UCSD-AML1 (cell line): ENCODE data around the gene SAG.

ENCODE experiments used
- DNase-seq: peaks from one replicate; lab custom pipeline; 2025; ENCODE audit not compliant: unreplicated experiment; lab: John Stamatoyannopoulos, UW

SAG gene

DNA sequence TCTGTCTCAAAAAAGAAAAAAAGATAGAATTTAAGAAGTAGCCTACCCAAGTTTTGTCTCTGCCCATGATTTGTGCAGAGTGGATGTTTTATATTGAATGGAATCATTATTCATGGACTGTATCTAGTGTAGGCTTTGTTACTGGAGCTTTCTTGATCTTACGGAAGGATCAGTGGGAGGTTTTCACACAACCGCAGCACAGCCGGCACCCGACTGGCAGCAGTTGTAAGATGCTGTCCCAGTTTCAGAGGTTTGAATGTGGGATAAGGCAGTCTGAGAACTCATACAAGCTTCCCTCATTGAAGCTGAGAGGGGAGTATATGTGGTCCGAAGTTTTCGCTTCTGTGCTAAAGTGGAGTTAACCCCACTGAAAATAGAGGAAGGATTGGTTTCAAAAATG, 19.7 kb upstream of the SAG start:
- DNase-seq = no peak

DNA sequence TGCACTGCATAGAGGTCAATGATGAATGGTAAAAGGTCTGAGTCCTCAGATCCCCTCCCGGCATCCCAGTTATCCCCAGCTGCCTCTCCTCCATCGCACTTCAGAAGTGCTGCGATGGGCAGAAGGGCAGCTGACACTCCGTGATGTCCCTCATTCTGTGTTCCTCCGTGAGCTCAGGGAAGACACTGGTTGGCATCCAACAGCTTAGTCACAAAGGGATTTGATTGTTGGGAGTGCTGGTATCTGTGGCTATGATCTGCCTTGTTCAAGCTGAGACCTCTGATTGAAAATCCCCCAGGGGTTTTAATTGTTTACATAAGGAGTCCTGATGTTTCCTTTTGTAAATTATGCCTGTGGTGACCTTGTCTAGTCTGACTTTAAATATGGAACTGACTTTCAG, 19.0 kb upstream of the SAG start:
- no peak for DNase-seq

DNA sequence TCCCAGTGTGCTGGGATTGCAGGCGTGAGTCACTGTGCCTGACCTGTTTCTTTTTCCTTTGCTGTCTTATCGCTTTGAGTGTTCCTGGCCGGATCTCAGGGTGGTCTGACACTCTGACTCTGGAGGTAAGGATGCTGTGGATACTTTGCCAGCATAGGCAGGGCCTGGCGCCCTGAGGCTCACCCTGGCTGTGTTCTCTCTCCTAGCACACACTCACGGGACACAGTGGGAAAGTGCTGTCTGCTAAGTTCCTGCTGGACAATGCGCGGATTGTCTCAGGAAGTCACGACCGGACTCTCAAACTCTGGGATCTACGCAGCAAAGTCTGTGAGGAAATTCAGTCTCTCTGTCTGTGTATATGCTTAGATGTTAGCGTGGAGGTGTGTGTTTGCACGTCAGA, 18.0 kb upstream of the SAG start:
- DNase-seq = no peak

DNA sequence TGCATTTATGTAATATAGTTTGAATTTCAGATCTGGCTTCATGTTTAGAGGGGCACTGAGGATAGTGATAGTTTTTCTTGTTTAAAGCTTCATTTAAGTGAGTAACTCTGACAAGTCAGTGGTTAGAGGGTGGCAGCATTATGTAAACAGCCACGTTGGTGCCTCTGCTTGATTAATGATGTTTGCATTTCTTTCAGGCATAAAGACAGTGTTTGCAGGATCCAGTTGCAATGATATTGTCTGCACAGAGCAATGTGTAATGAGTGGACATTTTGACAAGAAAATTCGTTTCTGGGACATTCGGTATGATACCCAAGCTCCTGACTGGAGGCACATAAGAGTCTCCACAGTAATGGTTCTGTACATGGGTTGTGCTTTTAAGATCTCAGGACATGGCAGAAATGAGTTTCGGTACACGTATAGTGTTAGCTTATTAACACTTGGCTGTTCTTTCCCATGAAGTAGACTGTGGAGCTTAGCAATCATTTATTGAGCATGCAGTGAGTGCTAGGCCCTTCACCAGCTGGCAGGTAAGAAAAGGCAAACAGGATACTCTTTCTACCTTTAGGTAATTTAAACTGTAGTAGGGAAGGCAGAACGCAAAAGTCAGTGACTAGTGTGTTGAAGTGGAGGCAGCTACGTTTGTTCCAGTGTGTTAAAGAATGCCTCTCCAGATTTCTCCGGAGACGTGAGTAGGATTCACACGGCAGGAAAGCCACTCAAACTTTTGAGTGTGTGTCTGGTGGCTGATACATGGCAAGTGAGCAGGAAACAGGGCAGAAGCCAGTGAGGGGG, 17.4 kb upstream of the SAG start:
- no peak for DNase-seq

DNA sequence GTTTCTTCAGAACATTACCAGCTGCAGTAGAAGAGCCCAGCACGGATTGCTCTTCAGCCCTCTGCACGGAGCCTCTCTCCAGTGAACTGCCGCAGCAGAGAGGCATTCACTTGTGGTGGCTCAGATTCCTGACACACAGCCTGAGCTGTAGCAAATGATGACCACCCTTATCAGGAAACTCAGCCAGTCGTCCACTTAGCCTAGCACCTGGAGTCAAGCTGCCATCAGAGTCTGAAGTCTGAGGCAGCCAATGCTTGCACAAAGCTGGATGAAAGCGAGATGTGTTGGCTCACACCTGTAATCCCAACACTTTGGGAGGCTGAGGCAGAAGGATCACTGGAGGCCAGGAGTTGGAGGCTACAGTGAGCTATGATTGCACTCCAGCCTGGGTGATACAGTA, 11.7 kb upstream of the SAG start:
- no peak for DNase-seq

DNA sequence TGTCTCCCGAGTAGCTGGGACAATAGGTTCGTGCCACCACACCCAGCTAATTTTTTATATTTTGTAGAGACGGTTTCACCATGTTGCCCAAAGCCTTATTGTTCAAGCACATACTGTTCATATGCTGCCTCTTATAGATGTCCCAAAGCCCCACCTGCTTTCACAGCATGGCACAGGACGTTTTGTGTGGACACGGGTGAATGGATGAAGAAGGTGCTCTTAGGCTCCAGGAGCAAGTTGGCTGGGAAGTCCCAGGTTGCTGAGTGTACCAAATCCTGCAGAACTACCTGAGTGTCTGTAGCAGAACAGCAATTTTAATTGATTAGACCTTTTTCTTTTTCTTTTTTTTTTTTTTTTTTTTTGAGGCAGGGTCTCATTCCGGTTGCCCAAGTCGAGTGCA, 10.5 kb upstream of the SAG start:
- DNase-seq = no peak

DNA sequence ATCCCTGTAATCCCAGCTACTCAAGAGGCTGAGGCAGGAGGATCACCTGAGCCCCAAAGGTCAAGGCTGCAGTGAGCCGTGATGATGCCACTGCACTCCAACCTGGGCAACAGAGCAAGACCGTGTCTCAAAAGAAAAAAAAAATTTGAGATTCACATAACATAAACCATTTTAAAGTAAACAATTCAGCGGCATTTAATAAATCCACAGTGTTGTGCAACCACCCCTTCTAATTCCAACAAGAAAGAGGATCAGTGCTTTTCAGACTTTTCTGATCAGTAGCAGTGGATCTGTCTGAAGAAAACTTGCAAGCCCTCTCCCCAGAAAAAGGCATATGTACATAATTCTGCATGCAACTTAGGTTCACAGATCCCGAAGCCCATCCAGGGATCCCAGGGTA, 7.2 kb upstream of the SAG start:
- DNase-seq = no peak

DNA sequence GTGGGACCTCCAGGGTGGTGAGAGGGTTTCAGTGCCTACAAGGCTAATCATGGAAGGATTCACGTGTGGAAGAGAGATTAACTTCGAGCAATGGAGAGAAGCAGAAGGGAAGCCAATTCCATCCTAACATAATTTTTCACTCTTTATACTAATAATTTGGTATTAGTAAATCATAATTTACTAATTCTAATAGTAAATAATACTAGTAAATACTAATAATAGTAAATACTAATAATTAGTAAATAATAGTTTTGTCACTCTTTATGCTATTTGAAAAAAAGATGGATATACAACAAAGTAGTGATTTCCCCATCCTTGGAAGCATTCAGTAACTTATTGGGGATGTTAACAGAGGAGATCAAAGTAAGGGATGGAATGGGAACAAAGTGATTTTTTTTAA, 6.4 kb upstream of the SAG start:
- DNase-seq = no peak

DNA sequence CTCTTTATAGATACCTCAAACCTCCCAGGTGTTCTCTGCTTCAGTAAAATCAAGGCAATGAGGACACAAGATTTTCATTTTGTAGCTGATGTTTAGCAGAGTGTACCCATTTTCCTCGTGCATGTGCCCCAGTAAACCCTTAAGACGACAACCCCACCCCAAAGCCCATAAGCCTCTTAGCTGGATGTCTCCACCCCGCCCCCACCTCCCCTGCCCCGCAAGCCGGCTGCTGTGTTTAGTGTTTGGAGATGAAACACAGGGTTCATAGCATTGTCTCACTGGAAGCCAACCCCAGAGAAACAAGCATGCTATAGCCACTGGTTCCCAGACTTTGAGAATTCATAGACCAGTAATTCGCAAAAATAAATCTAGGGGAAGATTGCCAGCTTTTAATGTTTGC, 5.8 kb upstream of the SAG start:
- DNase-seq = no peak

DNA sequence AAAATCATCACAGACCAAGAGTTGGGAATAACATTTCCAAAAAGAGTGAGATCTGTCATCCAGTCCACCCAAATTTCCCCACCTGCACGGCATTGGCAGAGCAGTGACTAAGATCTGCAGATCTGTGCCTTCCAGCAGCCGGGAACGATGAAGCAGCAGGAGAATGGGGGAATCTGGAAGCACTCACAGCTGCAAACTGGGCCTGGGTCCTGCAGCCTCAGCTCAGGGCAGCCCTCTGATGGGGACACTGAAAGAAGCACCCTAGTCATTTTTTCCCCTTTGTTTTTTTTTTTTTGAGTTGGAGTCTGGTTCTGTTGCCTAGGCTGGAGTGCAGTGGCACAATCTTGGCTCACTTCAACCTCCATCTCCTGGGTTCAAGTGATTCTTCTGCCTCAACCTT, 4.4 kb upstream of the SAG start:
- no peak for DNase-seq

DNA sequence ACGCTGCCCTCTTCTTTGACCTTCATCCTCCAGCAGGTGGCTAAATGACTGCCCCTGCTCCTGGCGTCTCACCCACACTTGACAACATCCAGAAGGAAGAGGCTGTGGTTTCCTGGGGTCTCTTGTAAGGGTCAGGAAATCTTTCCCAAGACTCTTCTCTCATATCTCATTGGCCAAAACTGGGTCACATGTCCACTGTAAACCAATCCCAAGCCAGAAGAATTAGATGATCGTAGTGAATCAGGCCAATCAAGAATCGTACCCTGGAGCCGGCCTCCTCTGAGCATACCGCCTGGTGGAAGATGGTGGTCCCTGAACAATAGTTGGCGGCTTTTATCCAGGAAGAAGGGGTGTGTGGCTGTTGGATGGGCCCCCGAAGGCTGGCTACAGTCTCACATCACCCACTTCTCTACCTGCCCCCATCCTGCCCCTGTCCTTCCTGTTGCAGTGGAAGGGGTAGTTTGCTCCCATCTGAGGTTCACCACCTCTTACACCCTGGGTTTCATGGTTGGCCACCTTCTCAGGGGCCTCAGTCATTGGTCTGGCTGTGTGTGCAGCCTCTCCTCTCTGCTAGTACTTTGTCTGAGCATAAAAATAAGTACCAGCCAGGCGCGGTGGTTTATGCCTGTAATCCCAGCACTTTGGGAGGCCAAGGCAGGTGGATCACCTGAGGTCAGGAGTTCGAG, 3.8 kb downstream of the SAG start:
- no peak for DNase-seq

DNA sequence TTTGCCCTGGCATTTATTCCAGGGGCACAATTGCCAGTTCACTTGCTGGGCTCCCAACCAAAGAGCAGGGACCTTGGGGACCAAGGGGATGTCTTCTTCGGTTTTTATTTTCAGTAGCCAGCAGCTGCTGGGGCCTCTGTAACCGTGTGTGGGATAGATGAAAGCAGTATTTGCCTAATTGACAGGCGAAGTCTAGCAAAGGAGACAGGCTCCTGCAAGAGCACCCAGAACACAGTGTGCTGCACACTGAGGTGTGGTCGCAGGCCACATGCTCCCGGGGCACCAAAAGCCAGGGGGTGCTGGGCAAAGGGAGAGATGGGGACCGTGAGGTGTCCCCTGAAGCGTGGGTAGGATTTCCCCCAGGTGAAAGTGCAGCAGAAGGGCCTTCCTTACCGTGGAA, 5.3 kb downstream of the SAG start:
- no peak for DNase-seq

DNA sequence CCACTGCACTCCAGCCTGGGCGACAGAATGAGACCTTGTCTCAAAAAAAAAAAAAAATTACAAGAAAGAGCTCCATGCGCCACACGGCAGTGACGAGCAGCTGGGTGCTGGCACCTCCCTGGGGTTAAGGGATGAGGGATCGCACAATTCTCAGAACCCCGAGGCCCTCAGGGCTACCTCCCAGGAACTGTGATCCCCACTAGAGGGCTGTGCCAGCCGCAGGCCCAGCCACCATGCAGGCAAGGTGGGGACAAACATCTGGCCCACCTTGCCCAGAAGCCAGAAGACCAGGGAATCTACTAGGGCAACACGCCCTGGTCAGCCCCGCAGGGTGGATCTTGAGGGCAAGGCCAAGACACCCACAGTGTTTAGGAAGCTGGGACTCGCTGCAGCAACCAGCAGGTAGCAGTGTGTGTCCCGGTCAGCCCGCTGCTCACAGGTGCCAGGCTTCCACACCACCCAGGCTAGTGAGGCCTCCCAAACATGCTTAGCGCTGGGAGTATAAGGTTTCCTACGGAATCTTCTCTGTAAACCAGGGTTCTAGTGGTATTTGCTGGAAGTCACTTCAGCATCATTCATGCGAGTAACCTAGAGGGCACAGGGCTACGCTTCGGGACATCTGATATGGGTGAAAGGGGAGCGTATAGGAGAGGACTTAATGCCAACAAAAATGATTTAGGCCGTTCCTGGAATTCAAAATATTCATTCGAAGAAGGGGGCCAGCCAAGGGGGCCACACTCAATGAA, 6.7 kb downstream of the SAG start:
- DNase-seq = no peak

DNA sequence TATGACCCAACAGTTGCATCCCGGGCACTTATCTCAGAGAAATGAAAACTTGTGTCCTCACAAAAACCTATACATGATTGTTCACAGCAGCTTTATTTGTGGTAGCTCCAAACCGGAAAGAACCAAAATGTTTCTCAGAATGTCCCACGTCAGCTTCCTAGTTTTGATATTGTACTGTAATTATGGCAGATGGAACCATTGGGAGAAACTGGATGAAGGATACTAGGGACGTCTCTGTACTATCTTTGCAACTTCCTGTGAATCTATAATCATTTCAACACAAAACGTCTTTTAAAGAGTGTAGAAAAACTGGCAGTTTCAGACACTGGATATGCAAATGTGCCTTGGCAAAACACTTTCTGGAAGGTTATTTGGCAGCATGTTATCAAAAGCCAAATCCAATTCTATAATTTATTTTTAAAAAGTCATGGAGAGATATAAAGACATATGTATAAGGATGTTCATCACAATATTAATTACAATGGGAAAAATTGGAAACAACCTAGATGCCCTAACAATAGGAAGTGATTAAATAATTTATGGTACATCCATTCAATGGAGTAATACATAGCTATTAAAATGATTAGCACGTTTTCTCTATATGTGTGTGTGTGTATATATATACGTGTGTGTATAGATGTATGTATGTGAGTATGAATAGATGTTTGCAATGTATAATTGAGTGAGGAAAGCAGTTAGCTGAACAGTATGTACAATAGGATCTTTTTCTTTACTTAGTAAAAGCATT, 9.8 kb downstream of the SAG start:
- DNase-seq = no peak

DNA sequence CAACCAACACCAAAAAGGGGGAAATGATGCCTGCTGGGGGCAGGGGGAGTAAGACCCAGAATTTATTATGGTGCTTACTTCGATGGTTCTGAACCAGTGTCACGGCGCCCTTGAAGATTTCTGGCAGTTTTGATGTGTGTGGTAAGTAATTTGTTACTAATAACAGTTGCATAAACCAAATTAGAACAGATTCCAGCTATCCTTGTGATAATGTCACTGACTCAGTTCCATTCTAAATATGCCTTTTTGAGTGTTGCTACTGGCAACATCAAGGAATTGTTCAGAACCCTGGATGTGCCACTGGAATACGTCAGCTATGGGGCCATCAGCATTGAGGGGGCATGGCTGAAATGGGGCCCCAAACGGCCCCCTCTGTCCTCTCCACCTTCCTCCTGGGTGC, 11.6 kb downstream of the SAG start:
- DNase-seq = no peak

DNA sequence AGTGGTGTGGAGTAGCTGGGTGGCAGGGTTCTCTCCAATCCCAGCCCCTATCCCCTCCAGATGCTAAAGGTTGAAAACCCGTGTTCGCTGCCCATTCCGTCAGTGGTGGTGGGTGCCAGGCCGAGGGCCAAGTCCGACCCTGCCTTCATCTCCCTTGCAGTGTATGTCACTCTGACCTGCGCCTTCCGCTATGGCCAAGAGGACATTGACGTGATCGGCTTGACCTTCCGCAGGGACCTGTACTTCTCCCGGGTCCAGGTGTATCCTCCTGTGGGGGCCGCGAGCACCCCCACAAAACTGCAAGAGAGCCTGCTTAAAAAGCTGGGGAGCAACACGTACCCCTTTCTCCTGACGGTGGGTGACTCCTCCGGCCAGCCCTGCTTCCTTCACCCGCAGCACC, 12.9 kb downstream of the SAG start:
- DNase-seq = no peak

DNA sequence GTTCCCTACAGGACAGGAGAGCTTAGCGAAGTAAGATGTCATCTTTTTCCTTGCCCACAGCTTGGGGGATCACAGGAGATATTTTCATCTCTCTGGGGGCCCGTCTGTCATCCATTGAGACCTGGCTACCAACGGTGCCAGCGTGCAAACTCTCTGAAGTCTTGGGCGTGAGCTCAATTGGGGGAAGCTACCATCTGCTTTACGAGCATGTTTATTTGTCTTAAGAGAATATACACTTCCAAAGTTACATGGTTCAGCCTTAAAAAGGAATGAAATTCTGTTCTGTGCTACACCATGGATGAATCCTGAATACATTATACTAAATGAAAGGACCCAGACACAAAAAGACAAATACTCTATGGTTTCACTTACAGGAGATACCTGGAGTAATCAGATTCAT, 13.6 kb downstream of the SAG start:
- no peak for DNase-seq

DNA sequence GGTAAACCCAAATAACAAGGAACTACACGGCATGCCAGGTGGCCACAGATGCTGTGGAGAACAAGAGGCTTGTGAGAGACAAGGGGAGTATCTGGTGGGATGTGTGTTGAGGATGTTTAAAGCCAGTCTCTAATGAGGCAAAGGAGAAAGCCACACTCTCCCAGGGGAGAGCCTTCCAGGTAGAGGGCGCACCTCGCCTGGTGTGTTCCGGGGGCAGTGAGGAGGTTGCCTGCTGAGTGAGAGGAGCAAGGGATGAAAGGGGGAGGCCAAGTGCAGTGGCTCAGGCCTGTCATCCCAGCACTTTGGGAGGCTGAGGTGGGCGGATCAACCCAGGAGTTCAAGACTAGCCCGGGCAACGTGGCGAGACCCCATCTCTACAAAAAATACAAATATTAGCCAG, 16.2 kb downstream of the SAG start:
- DNase-seq = no peak

DNA sequence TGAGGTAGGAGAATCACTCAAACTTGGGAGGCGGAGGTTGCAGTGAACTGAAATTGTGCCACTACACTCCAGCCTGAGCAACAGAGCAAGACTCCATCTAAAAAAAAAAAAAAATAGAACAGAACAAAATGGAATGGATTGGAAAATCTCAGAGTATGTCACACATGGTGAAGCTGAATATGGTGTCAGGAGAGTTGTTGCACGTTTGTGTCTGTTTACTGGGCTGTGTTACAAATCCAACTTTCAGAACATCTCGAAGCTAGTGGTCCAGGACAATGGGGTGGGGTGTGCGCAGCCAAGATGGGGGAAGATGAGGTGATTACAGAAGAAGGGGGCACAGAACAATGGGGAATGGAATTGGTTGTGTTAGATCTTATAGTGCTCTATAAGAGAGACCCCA, 17.6 kb downstream of the SAG start:
- DNase-seq = no peak

DNA sequence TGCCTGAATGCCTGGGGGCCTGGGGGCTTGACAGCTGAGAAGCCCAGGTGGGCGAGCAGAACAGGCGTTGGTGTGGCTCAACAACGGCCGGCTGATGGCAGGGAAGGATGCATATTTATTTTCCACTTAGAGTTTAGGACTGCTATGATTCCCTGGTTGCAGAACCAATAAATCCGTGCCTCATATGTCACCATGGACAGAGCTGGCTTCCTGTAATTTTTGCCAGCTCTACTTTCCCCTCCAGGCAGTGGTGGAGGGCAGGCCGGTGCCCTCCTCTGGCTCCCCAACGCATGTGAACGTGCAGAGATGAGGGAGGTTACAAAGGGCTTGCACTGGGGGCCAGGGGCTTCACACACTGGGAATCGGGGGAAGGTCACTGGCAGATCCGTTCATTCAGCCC, 18.2 kb downstream of the SAG start:
- no peak for DNase-seq

DNA sequence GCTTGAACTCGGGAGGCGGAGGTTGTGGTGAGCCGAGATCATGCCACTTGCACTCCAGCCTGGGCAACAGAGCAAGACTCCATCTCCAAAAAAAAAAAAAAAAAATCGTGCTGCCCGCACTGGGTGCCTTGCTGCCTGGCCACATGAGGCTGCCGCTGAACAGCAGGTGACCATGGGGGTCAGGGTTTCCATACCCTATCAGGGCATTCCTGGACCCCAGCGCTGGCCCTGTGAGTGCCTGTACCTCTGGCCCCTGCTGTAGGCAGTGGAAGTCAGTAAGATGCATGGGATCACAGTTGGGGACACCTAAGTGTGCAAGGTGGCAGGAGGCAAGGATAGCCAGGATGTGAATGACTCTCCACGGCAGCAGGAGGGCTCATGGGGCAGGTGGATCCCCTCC, 18.9 kb downstream of the SAG start:
- no peak for DNase-seq

DNA sequence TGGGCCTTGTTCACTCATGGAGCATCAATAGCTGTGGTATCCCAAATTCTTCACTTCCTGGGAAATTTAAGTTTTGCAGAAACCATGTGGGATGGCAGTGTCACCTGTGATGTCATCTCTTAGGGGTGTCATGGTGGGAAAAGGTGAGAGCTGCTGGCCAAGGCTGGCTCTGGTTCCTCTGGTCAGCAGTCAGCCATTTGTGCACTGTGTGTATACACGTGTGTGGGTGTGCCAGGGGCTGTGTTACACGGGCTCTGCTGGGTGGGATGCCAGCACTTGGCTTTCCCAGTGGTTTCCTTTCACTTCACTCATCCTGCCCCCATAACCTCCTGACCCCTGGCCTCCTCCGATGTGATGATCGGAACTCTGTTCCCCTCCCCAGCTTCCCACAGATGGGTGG, 21.3 kb downstream of the SAG start:
- DNase-seq = no peak
